Uterus (tissue), 4 donors: Measurements from ENCODE around the gene FKBP2. TPM values are rescaled to one million over a fixed set of nuclear protein-coding genes. Genes with fewer than 3 reads are reported as not detected.

Source experiments
- DNase-seq, 2 donors: peaks; one replicate each; pipeline ENCODE4 v3.0.0-alpha.2; 2019 to 2020
- H3K27ac ChIP-seq, 2 donors: fragments of 200-600 bp; sonication (generic); 1 replicate in 1 of 2; 2 replicates in 1 of 2; pipeline ENCODE4 v1.5.1; 2016 to 2018
- H3K27me3 ChIP-seq, 2 donors: fragments of 200-600 bp; sonication (generic); one replicate each; pipeline ENCODE4 v1.5.1; 2018 to 2019; ENCODE audit warnings: control low read depth in 1 of 2
- H3K36me3 ChIP-seq, 2 donors: fragments of 200-600 bp; sonication (generic); one replicate each; pipeline ENCODE4 v1.5.1; 2019; ENCODE audit warnings: control low read depth in 1 of 2
- H3K4me1 ChIP-seq, 2 donors: fragments of 200-600 bp; sonication (generic); one replicate each; pipeline ENCODE4 v1.5.1; 2018 to 2019; ENCODE audit warnings: control low read depth in 1 of 2
- H3K4me3 ChIP-seq, 2 donors: fragments of 200-600 bp; sonication (generic); 1 replicate in 1 of 2; 2 replicates in 1 of 2; pipeline ENCODE4 v1.5.1; 2018 to 2019; ENCODE audit warnings: mild to moderate bottlenecking in 1 of 2
- H3K9me3 ChIP-seq, 2 donors: fragments of 200-600 bp; sonication (generic); one replicate each; pipeline ENCODE4 v1.5.1; 2019; ENCODE audit warnings: control low read depth in 1 of 2
- CTCF ChIP-seq, 4 experiments: fragments of 200-600 bp in 2 of 4; fragments of 450-650 bp in 2 of 4; sonication (generic) in 2 of 4; IDR thresholded peaks; one replicate each; pipeline ENCODE4 v1.5.1; 2016 to 2019; ENCODE audit warnings: antibody characterized with exemption in 4 of 4, mild to moderate bottlenecking in 2 of 4, moderate library complexity in 1 of 4
- POLR2A ChIP-seq, 2 donors: fragments of 450-650 bp; IDR thresholded peaks; one replicate each; pipeline ENCODE4 v1.6.1; 2016; ENCODE audit warnings: antibody characterized with exemption in 2 of 2, mild to moderate bottlenecking in 1 of 2, moderate library complexity in 1 of 2
- intact Hi-C: fragments of 100-400 bp; cut with DNase I; formaldehyde crosslinking; loops from one replicate; pipeline ENCODE4 v1.15.1; 2023; ENCODE audit warnings: low total_unique reads
- total RNA-seq, 4 donors: library from RNA; depleted of rRNA in 3 of 4; stranded (reverse); fragments of >200 nt in 3 of 4; gene quantifications; one replicate each; pipeline versions ENCODE4 v1.1.0 to v1.2.4, GENCODE V29; 2014 to 2023
- donor health status: DM: yes; HTN: yes; CAD: no.

FKBP2 gene
- total RNA-seq, 4 donors from 2014 or later, result 22.3 to 74.0 (median 37.7) TPM

GRCh38 chr11:64207256-64208085, 33.4 kb upstream of the FKBP2 start:
- intact Hi-C loops, result loop anchor here (5.0 kb wide), 1 partner anchor 90 kb away; no protein-coding TSS in a partner anchor
- peak overlapping the region; percentile 65 to 78 for H3K27ac ChIP-seq
- H3K4me3 ChIP-seq, result no peak overlapping the region
- no peaks in the 10 kb centered on the region for H3K9me3 ChIP-seq
- TF ChIP-seq POLR2A (IDR thresholded peaks at IDR 0.05), result no peak
- TF ChIP-seq CTCF (IDR thresholded peaks at IDR 0.05), result no peak
- H3K4me1 ChIP-seq, result no peaks in the 10 kb centered on the region
- peak; percentile 63 to 72 for DNase-seq
- H3K36me3 ChIP-seq, result no peaks in the 10 kb centered on the region
- H3K27me3 ChIP-seq, result no peaks in the 10 kb centered on the region

- peak in 1 of 2 donors; percentile 18 for DNase-seq
- no peaks in the 10 kb centered on the region for H3K9me3 ChIP-seq
- no peaks in the 10 kb centered on the region for H3K4me1 ChIP-seq
- H3K36me3 ChIP-seq, result no peaks in the 10 kb centered on the region
- H3K4me3 ChIP-seq, result no peak overlapping the region
- H3K27me3 ChIP-seq, result no peaks in the 10 kb centered on the region
- H3K27ac ChIP-seq, result peak overlapping the region; percentile 65 to 78
- TF ChIP-seq CTCF (IDR thresholded peaks at IDR 0.05) (no peak), POLR2A (IDR thresholded peaks at IDR 0.05) (no peak)
- intact Hi-C loops, result loop anchor here (5.0 kb wide), 1 partner anchor 89 kb away; no protein-coding TSS in a partner anchor
Observed at GRCh38 chr11:64208086-64208795, 32.7 kb upstream of the FKBP2 start.

GRCh38 chr11:64208796-64209562, 31.9 kb upstream of the FKBP2 start:
- peak overlapping the region; percentile 65 to 78 for H3K27ac ChIP-seq
- no peaks in the 10 kb centered on the region for H3K9me3 ChIP-seq
- H3K4me1 ChIP-seq, result no peaks in the 10 kb centered on the region
- intact Hi-C loops, result loop anchor here (5.0 kb wide), 1 partner anchor 88 kb away; no protein-coding TSS in a partner anchor
- no peaks in the 10 kb centered on the region for H3K27me3 ChIP-seq
- H3K36me3 ChIP-seq, result no peaks in the 10 kb centered on the region
- H3K4me3 ChIP-seq, result no peak overlapping the region
- TF ChIP-seq POLR2A (IDR thresholded peaks at IDR 0.05) (no peak), CTCF (IDR thresholded peaks at IDR 0.05) (no peak)
- no peak for DNase-seq

GRCh38 chr11:64209563-64209843, 31.4 kb upstream of the FKBP2 start:
- Histone ChIP-seq H3K4me3 (no peak overlapping the region), H3K4me1 (no peaks in the 10 kb centered on the region), H3K36me3 (no peaks in the 10 kb centered on the region), H3K9me3 (no peaks in the 10 kb centered on the region), H3K27ac (no peak overlapping the region), H3K27me3 (no peaks in the 10 kb centered on the region)
- no peak for DNase-seq
- TF ChIP-seq POLR2A (IDR thresholded peaks at IDR 0.05), result no peak
- no peak for TF ChIP-seq CTCF (IDR thresholded peaks at IDR 0.05)
- intact Hi-C loops, result loop anchor here (5.0 kb wide), 1 partner anchor 88 kb away; no protein-coding TSS in a partner anchor
